HepG2 (cell line): ENCODE data around the gene PLVAP. TPM values are rescaled to one million over a fixed set of nuclear protein-coding genes. Genes with fewer than 3 reads are reported as not detected.

Experiments used
- FOSL2 ChIP-seq: sonication (generic); formaldehyde crosslinking; IDR thresholded peaks from 2 replicates; pipeline ENCODE4 v1.4.0; 2020; ENCODE audit warnings: missing genetic modification reagents
- GABPB1 ChIP-seq: IDR thresholded peaks from 2 replicates; pipeline ENCODE4 v1.6.1; 2016; ENCODE audit warnings: mild to moderate bottlenecking, missing genetic modification reagents, moderate library complexity, missing compliant biosample characterization
- IKZF4 ChIP-seq: sonication (generic); formaldehyde crosslinking; IDR thresholded peaks from 2 replicates; pipeline ENCODE4 v1.5.1; 2020; ENCODE audit warnings: borderline replicate concordance, mild to moderate bottlenecking, low read depth, missing genetic modification reagents; ENCODE audit errors: not compliant biosample characterization
- IKZF5 ChIP-seq: IDR thresholded peaks from 2 replicates; pipeline ENCODE4 v1.6.1; 2018; ENCODE audit warnings: missing genetic modification reagents, mild to moderate bottlenecking, missing compliant biosample characterization
- KLF13 ChIP-seq: sonication (generic); formaldehyde crosslinking; IDR thresholded peaks from 2 replicates; pipeline ENCODE4 v1.4.0; 2020; ENCODE audit warnings: mild to moderate bottlenecking, missing genetic modification reagents
- NCOA2 ChIP-seq: sonication (generic); formaldehyde crosslinking; IDR thresholded peaks from 2 replicates; pipeline ENCODE4 v1.8.0; 2022; ENCODE audit warnings: inconsistent platforms
- NFIC ChIP-seq: IDR thresholded peaks from 2 replicates; pipeline ENCODE4 v1.6.1; 2012; ENCODE audit warnings: mild to moderate bottlenecking, low read length, inconsistent platforms
- RELA ChIP-seq: sonication (generic); formaldehyde crosslinking; IDR thresholded peaks from 2 replicates; pipeline ENCODE4 v1.4.0; 2020; ENCODE audit warnings: missing genetic modification reagents
- SMARCC2 ChIP-seq: fragments of 450-650 bp; IDR thresholded peaks from 2 replicates; pipeline ENCODE4 v1.6.1; 2017; ENCODE audit warnings: antibody characterized with exemption, mild to moderate bottlenecking
- YEATS2 ChIP-seq: sonication (generic); formaldehyde crosslinking; IDR thresholded peaks from 2 replicates; pipeline ENCODE4 v1.4.0; 2020; ENCODE audit warnings: missing genetic modification reagents, borderline replicate concordance
- ZBTB4 ChIP-seq: sonication (generic); formaldehyde crosslinking; IDR thresholded peaks from 2 replicates; pipeline ENCODE4 v1.4.0; 2020; ENCODE audit warnings: missing genetic modification reagents, mild to moderate bottlenecking, borderline replicate concordance
- ZBTB43 ChIP-seq: sonication (generic); formaldehyde crosslinking; conservative IDR thresholded peaks from 2 replicates; pipeline ENCODE4 v1.4.0; 2020; ENCODE audit warnings: missing genetic modification reagents
- ZFP82 ChIP-seq: sonication (generic); formaldehyde crosslinking; IDR thresholded peaks from 2 replicates; pipeline ENCODE4 v1.5.1; 2020; ENCODE audit warnings: mild to moderate bottlenecking, missing genetic modification reagents, borderline replicate concordance
- ZNF496 ChIP-seq: sonication (generic); formaldehyde crosslinking; IDR thresholded peaks from 2 replicates; pipeline ENCODE4 v1.8.1; 2023; ENCODE audit warnings: mild to moderate bottlenecking, moderate library complexity, missing genetic modification reagents; ENCODE audit not compliant: insufficient replicate concordance
- ZNF563 ChIP-seq: sonication (generic); formaldehyde crosslinking; IDR thresholded peaks from 2 replicates; pipeline ENCODE4 v1.8.0; 2022; ENCODE audit warnings: mild to moderate bottlenecking, moderate library complexity, missing genetic modification reagents
- ZNF841 ChIP-seq: sonication (generic); formaldehyde crosslinking; IDR thresholded peaks from 2 replicates; pipeline ENCODE4 v1.8.1; 2023; ENCODE audit warnings: missing genetic modification reagents, borderline replicate concordance
- polyA plus RNA-seq, 8 experiments: library from polyadenylated mRNA; depleted of rRNA in 3 of 8; stranded (reverse) in 7 of 8; unstranded in 1 of 8; fragments of >200 nt; fragmentation: Illumina TruSeq in 4 of 8; extraction: Trizol in 4 of 8; gene quantifications; 2 replicates each; pipeline versions ENCODE4 v1.2.1 to v1.2.3, GENCODE V29; 2011 to 2016; ENCODE audit warnings: low read depth in 4 of 8, missing spikeins in 1 of 8, mixed read lengths in 1 of 8; ENCODE audit not compliant: insufficient read depth in 1 of 8
- total RNA-seq, 5 experiments: library from RNA; depleted of rRNA; stranded (reverse); fragments of >200 nt; fragmentation: Illumina TruSeq; extraction: Trizol; gene quantifications; 2 replicates each; pipeline ENCODE4 v1.2.3, GENCODE V29; 2016; ENCODE audit warnings: low read depth in 1 of 5
- TF ChIP-seq, protein P1 (sequence below): sonication (generic); formaldehyde crosslinking; IDR thresholded peaks from 2 replicates; pipeline ENCODE4; 2020; ENCODE audit warnings: missing genetic modification reagents, mild to moderate bottlenecking, borderline replicate concordance
- TF ChIP-seq, protein P2 (sequence below): sonication (generic); formaldehyde crosslinking; conservative IDR thresholded peaks from 2 replicates; pipeline ENCODE4 v1.4.0; 2020; ENCODE audit warnings: missing genetic modification reagents

Gene PLVAP
- total and polyA plus RNA-seq, 2 of the 13 experiments (the other 11 are each of a cell fraction or from before 2014, with no cell fraction given): 0.26 TPM; not detected in 1

DNA sequence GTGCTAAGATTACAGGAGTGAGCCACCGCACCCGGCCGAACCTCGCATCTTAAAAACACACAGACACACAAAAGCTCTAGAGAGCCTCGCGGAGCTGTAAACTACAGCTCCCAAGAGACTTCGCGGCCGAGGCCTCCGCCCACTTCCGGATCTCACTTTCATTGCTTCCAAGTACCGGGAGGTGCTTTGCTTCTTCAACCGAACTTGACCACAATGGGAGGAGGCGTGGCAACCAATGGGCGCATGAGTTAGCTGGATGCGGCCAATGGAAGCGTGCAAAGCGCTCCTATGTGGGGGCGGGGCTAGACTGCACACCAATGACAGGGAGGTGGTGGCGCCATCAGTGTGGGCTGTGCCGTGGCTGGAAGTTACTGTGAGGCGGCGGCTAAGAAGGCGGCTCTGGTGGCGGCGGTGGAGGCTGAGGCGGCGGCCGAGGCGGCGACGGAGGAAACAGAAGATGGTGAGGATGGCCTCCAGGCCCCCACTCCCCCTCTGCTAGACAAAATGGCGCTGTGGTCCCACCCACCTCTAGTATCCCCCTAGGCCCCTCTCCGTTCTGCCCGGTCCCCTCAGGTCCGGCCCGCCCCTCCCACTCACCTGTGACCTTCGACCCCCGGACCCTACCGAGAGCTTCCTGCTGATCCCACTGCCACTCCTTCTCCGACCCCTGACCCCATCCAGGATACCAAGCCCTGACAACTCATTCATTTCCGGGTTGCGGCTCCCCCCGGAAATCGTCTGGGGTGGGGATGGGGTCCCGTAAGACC lies 67.8 kb downstream of the PLVAP start, which contains the start of gene DDA1 (continued):
- TF ChIP-seq ZNF496 (no peak), SMARCC2 (no peak), IKZF4 (no peak), GABPB1 (peak; percentile 93), NCOA2 (no peak), KLF13 (CRISPR knock-in tag) (no peak), ZFP82 (CRISPR knock-in tag) (no peak), ZBTB43 (CRISPR knock-in tag) (no peak), NFIC (no peak), FOSL2 (CRISPR knock-in tag) (no peak), RELA (CRISPR knock-in tag) (no peak), YEATS2 (CRISPR knock-in tag) (peak; percentile 83), ZBTB4 (CRISPR knock-in tag) (no peak), ZNF563 (peak; percentile 92), ZNF841 (no peak), IKZF5 (CRISPR knock-in tag) (no peak; the same call in 1 of the 2 replicates)
- TF ChIP-seq, protein P1, sequence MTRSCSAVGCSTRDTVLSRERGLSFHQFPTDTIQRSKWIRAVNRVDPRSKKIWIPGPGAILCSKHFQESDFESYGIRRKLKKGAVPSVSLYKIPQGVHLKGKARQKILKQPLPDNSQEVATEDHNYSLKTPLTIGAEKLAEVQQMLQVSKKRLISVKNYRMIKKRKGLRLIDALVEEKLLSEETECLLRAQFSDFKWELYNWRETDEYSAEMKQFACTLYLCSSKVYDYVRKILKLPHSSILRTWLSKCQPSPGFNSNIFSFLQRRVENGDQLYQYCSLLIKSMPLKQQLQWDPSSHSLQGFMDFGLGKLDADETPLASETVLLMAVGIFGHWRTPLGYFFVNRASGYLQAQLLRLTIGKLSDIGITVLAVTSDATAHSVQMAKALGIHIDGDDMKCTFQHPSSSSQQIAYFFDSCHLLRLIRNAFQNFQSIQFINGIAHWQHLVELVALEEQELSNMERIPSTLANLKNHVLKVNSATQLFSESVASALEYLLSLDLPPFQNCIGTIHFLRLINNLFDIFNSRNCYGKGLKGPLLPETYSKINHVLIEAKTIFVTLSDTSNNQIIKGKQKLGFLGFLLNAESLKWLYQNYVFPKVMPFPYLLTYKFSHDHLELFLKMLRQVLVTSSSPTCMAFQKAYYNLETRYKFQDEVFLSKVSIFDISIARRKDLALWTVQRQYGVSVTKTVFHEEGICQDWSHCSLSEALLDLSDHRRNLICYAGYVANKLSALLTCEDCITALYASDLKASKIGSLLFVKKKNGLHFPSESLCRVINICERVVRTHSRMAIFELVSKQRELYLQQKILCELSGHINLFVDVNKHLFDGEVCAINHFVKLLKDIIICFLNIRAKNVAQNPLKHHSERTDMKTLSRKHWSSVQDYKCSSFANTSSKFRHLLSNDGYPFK: peak; percentile 70; the same call in 1 of the 2 replicates
- TF ChIP-seq, protein P2, sequence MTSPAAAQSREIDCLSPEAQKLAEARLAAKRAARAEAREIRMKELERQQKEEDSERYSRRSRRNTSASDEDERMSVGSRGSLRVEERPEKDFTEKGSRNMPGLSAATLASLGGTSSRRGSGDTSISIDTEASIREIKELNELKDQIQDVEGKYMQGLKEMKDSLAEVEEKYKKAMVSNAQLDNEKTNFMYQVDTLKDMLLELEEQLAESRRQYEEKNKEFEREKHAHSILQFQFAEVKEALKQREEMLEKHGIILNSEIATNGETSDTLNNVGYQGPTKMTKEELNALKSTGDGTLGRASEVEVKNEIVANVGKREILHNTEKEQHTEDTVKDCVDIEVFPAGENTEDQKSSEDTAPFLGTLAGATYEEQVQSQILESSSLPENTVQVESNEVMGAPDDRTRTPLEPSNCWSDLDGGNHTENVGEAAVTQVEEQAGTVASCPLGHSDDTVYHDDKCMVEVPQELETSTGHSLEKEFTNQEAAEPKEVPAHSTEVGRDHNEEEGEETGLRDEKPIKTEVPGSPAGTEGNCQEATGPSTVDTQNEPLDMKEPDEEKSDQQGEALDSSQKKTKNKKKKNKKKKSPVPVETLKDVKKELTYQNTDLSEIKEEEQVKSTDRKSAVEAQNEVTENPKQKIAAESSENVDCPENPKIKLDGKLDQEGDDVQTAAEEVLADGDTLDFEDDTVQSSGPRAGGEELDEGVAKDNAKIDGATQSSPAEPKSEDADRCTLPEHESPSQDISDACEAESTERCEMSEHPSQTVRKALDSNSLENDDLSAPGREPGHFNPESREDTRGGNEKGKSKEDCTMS: no peak
